Uterus (tissue), 4 donors: ENCODE results near the gene CEACAM8. TPM values are rescaled to one million over a fixed set of nuclear protein-coding genes. Genes with fewer than 3 reads are reported as not detected.

Experiments
- DNase-seq, 2 donors: peaks; one replicate each; pipeline ENCODE4 v3.0.0-alpha.2; 2019 to 2020
- H3K27ac ChIP-seq, 2 donors: fragments of 200-600 bp; sonication (generic); 1 replicate in 1 of 2; 2 replicates in 1 of 2; pipeline ENCODE4 v1.5.1; 2016 to 2018
- H3K27me3 ChIP-seq, 2 donors: fragments of 200-600 bp; sonication (generic); one replicate each; pipeline ENCODE4 v1.5.1; 2018 to 2019; ENCODE audit warnings: control low read depth in 1 of 2
- H3K36me3 ChIP-seq, 2 donors: fragments of 200-600 bp; sonication (generic); one replicate each; pipeline ENCODE4 v1.5.1; 2019; ENCODE audit warnings: control low read depth in 1 of 2
- H3K4me1 ChIP-seq, 2 donors: fragments of 200-600 bp; sonication (generic); one replicate each; pipeline ENCODE4 v1.5.1; 2018 to 2019; ENCODE audit warnings: control low read depth in 1 of 2
- H3K4me3 ChIP-seq, 2 donors: fragments of 200-600 bp; sonication (generic); 1 replicate in 1 of 2; 2 replicates in 1 of 2; pipeline ENCODE4 v1.5.1; 2018 to 2019; ENCODE audit warnings: mild to moderate bottlenecking in 1 of 2
- H3K9me3 ChIP-seq, 2 donors: fragments of 200-600 bp; sonication (generic); one replicate each; pipeline ENCODE4 v1.5.1; 2019; ENCODE audit warnings: control low read depth in 1 of 2
- CTCF ChIP-seq, 4 experiments: fragments of 200-600 bp in 2 of 4; fragments of 450-650 bp in 2 of 4; sonication (generic) in 2 of 4; IDR thresholded peaks; one replicate each; pipeline ENCODE4 v1.5.1; 2016 to 2019; ENCODE audit warnings: antibody characterized with exemption in 4 of 4, mild to moderate bottlenecking in 2 of 4, moderate library complexity in 1 of 4
- POLR2A ChIP-seq, 2 donors: fragments of 450-650 bp; IDR thresholded peaks; one replicate each; pipeline ENCODE4 v1.6.1; 2016; ENCODE audit warnings: antibody characterized with exemption in 2 of 2, mild to moderate bottlenecking in 1 of 2, moderate library complexity in 1 of 2
- intact Hi-C: fragments of 100-400 bp; cut with DNase I; formaldehyde crosslinking; loops from one replicate; pipeline ENCODE4 v1.15.1; 2023; ENCODE audit warnings: low total_unique reads
- total RNA-seq, 4 donors: library from RNA; depleted of rRNA in 3 of 4; stranded (reverse); fragments of >200 nt in 3 of 4; gene quantifications; one replicate each; pipeline versions ENCODE4 v1.1.0 to v1.2.4, GENCODE V29; 2014 to 2023
- donor health status: DM: yes; HTN: yes; CAD: no.

The CEACAM8 gene
- total RNA-seq, 4 donors from 2014 or later: 0.14 to 0.51 TPM; not detected in 2

GRCh38 chr19:42548552-42548951 is 46.2 kb downstream of the CEACAM8 start:
- H3K27me3 ChIP-seq: no peaks in the 10 kb centered on the region
- H3K4me3 ChIP-seq: no peak overlapping the region
- no peaks in the 10 kb centered on the region for H3K36me3 ChIP-seq
- DNase-seq: no peak
- no peaks in the 10 kb centered on the region for H3K4me1 ChIP-seq
- intact Hi-C loops: no loop called here
- no peak overlapping the region for H3K27ac ChIP-seq
- H3K9me3 ChIP-seq: no peaks in the 10 kb centered on the region
- TF ChIP-seq CTCF (IDR thresholded peaks at IDR 0.05) (no peak), POLR2A (IDR thresholded peaks at IDR 0.05) (no peak)

GRCh38 chr19:42547929-42548328 is 46.8 kb downstream of the CEACAM8 start:
- H3K27ac ChIP-seq: no peak overlapping the region
- H3K9me3 ChIP-seq: no peaks in the 10 kb centered on the region
- no peaks in the 10 kb centered on the region for H3K36me3 ChIP-seq
- no peak for TF ChIP-seq POLR2A (IDR thresholded peaks at IDR 0.05)
- no peak for TF ChIP-seq CTCF (IDR thresholded peaks at IDR 0.05)
- intact Hi-C loops: no loop called here
- no peaks in the 10 kb centered on the region for H3K27me3 ChIP-seq
- no peaks in the 10 kb centered on the region for H3K4me1 ChIP-seq
- no peak overlapping the region for H3K4me3 ChIP-seq
- no peak for DNase-seq

- intact Hi-C loops: no loop called here
- Histone ChIP-seq H3K4me1 (no peaks in the 10 kb centered on the region), H3K4me3 (no peak overlapping the region), H3K27ac (no peak overlapping the region), H3K27me3 (no peaks in the 10 kb centered on the region), H3K9me3 (no peaks in the 10 kb centered on the region), H3K36me3 (no peaks in the 10 kb centered on the region)
- no peak for DNase-seq
- TF ChIP-seq CTCF (IDR thresholded peaks at IDR 0.05) (no peak), POLR2A (IDR thresholded peaks at IDR 0.05) (no peak)
Observed at GRCh38 chr19:42546831-42547500, 47.8 kb downstream of the CEACAM8 start.

GRCh38 chr19:42544146-42544545 is 50.6 kb downstream of the CEACAM8 start:
- no peaks in the 10 kb centered on the region for H3K9me3 ChIP-seq
- H3K4me1 ChIP-seq: no peaks in the 10 kb centered on the region
- no peak for DNase-seq
- no peak overlapping the region for H3K27ac ChIP-seq
- no peaks in the 10 kb centered on the region for H3K27me3 ChIP-seq
- no peak overlapping the region for H3K4me3 ChIP-seq
- H3K36me3 ChIP-seq: no peaks in the 10 kb centered on the region
- intact Hi-C loops: no loop called here
- TF ChIP-seq POLR2A (IDR thresholded peaks at IDR 0.05) (no peak), CTCF (IDR thresholded peaks at IDR 0.05) (no peak)

GRCh38 chr19:42542791-42543190 is 51.9 kb downstream of the CEACAM8 start:
- no peaks in the 10 kb centered on the region for H3K36me3 ChIP-seq
- no peaks in the 10 kb centered on the region for H3K4me1 ChIP-seq
- intact Hi-C loops: no loop called here
- H3K4me3 ChIP-seq: no peak overlapping the region
- H3K27me3 ChIP-seq: no peaks in the 10 kb centered on the region
- no peak for DNase-seq
- TF ChIP-seq POLR2A (IDR thresholded peaks at IDR 0.05): no peak
- TF ChIP-seq CTCF (IDR thresholded peaks at IDR 0.05): no peak
- no peaks in the 10 kb centered on the region for H3K9me3 ChIP-seq
- H3K27ac ChIP-seq: no peak overlapping the region
